ENCODE measurements around the gene VN1R5.

DNA sequence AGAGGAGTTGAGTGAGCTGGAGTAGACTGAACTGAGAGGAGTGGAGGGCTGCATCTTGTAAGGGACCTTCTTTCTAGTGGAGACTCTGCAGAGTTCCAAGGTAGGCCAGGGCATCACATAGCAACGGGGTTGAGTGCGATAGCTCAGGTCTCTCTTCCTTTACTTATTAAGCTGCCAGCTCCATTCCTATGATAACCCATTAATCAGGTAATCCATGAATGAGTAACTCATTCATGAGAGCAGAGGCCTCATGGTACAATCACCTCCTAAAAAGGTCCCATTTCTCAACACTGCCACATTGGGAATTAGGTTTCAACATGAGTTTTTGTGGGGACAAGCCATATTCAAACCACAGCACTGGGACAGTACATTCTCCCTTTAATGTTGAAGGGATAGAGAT, 21.3 kb downstream of the VN1R5 start:
- TF ChIP-seq, protein P1, sequence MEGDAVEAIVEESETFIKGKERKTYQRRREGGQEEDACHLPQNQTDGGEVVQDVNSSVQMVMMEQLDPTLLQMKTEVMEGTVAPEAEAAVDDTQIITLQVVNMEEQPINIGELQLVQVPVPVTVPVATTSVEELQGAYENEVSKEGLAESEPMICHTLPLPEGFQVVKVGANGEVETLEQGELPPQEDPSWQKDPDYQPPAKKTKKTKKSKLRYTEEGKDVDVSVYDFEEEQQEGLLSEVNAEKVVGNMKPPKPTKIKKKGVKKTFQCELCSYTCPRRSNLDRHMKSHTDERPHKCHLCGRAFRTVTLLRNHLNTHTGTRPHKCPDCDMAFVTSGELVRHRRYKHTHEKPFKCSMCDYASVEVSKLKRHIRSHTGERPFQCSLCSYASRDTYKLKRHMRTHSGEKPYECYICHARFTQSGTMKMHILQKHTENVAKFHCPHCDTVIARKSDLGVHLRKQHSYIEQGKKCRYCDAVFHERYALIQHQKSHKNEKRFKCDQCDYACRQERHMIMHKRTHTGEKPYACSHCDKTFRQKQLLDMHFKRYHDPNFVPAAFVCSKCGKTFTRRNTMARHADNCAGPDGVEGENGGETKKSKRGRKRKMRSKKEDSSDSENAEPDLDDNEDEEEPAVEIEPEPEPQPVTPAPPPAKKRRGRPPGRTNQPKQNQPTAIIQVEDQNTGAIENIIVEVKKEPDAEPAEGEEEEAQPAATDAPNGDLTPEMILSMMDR (IDR thresholded peaks at IDR 0.05) = no peak
- TF ChIP-seq POLR2AphosphoS5 (IDR thresholded peaks at IDR 0.05) (no peak), POLR2A (IDR thresholded peaks at IDR 0.05) (no peak)
